SHP77 treated with DMSO at 0.1 percent for 48 hours (cell line): ENCODE measurements around the gene SHMT2.

Source experiments
- DNase-seq: peaks from one replicate; lab custom pipeline; 2025; lab: John Stamatoyannopoulos, UW

SHMT2 gene

DNA sequence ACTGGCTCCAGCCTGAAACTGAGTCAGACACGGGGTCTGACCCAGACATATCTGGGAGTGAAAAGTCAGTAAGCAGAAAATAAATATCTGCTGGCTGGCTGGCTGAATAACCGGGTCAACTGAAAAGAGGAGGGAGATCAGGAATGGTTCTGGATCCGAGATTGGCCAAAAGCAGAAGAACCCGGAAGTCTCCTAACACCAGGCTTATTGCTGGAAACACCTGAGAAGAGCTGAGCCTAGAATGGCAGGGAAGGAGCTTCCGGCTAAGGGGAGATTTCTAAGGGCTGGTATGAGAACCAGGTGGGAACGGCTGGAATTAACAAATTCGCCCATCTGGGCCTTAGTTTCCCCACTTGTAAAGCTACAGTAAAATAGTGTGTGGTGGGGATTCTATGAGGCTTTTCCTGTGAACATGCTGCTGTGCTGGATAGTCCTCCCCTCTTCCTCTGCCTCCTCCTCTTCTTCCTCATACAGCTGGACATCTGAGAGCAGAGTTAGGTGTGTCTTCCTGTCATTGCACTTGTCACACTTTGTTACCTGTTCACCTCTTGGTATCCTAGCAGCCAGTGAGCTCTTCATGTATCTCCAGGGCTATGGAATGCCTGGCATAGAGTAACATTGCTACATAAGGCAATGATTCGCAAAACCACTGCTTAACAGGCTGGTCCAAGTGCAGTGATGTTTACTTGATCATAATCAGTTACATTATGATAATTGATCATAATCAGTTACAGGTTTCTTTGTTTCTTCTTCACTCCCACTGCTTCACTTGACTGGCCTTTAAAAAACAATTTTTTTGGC, 2.0 kb upstream of the SHMT2 start:
- no peak for DNase-seq

DNA sequence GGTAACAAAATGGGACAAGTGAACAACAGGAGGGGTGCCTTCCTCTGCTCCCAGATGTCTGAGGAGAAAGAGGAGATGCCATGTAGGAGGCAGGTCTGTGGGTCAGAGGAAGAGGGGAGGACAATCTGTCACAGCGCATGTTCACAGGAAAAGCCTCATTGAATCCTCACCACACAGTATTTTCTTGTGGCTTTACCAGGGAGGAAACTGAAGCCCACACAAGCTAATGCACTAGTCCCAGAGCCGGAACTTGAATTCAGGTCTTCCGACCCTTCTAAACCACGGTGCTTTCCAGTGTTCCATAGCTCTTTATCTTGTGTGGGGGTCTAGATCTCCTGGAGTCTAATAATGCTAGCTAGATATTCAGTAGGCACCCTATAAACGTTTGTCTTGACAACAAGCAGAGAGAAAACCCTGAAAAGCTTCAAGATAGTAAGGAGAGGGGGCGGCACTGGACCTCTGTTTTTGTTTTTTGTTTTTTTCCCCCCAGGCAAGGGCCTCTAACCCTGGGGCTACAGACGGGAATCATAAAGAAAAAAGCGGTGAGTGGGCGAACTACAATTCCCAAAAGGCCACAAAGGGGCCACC, 371 bp upstream of the SHMT2 start:
- peak; percentile 9 for DNase-seq

DNA sequence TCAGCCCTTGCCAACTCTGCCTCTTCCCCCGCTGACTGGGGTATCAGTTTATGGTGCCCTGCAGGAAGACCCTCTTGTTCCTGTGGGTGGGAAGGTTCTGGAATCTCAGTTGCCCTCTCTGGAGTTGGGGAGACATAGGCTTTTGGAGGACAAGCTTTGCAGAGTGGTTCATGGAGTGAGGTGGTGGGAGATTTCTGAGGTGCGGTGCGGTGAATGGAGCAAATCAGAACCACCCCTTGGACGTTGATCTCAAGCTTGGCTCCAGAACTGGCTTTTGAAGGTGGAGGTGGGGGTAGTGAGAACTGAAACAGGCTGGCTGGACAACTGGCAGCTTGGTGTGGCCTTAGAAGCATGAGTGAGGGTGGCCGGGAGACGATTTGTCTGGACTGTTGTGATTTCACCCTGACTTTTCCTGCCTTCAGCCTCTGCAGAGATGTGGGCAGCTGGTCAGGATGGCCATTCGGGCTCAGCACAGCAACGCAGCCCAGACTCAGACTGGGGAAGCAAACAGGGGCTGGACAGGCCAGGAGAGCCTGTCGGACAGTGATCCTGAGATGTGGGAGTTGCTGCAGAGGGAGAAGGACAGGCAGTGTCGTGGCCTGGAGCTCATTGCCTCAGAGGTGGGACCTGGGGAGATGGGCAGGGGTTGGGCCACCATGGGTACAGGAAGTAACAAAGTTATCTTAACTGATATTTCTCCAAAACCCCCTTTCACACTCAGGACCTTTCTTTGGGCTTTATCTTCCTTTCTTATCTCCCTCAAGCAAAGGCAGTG, 1.1 kb downstream of the SHMT2 start:
- no peak for DNase-seq

DNA sequence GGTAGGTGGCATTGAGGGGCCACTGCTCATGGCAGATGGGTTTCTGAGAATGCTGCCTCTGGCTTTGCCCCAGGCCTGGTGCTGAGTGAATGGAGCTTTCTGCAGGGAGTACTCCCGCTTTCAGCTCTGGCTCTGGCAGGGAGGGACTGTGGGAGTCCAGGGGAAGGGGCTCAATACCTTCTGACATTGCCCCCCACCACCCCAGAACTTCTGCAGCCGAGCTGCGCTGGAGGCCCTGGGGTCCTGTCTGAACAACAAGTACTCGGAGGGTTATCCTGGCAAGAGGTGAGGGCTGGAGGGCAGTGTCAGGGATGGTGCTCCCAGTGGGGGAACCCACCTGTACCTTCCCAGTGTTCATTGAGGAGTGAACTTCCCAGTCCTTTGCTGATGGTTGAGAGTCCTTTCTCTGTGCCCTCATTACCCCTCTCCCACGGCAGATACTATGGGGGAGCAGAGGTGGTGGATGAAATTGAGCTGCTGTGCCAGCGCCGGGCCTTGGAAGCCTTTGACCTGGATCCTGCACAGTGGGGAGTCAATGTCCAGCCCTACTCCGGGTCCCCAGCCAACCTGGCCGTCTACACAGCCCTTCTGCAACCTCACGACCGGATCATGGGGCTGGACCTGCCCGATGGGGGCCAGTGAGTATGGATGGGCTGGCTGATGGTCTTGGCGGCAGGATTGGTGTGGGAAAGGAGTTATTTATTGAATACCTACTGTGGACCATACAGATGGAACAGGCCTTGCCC, 1.9 kb downstream of the SHMT2 start:
- DNase-seq, result no peak

DNA sequence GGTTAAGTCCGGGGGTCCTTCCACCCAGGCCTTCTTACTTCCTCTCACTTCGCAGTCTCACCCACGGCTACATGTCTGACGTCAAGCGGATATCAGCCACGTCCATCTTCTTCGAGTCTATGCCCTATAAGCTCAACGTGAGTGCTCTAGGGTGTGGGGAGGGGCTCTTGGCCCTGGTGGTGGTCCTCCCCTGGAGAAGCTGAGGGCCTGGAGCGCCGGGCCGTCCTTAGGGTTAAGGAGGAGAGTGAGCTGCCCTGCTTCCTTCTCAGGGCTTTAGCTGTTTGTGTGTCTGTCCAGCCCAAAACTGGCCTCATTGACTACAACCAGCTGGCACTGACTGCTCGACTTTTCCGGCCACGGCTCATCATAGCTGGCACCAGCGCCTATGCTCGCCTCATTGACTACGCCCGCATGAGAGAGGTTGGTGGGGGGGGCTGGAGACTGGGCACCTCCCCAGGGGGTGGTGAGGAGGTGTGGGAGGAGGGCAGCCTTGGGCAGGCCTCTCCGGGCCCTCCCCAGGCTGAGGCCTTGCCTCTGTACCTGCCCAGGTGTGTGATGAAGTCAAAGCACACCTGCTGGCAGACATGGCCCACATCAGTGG, 2.7 kb downstream of the SHMT2 start:
- no peak for DNase-seq

DNA sequence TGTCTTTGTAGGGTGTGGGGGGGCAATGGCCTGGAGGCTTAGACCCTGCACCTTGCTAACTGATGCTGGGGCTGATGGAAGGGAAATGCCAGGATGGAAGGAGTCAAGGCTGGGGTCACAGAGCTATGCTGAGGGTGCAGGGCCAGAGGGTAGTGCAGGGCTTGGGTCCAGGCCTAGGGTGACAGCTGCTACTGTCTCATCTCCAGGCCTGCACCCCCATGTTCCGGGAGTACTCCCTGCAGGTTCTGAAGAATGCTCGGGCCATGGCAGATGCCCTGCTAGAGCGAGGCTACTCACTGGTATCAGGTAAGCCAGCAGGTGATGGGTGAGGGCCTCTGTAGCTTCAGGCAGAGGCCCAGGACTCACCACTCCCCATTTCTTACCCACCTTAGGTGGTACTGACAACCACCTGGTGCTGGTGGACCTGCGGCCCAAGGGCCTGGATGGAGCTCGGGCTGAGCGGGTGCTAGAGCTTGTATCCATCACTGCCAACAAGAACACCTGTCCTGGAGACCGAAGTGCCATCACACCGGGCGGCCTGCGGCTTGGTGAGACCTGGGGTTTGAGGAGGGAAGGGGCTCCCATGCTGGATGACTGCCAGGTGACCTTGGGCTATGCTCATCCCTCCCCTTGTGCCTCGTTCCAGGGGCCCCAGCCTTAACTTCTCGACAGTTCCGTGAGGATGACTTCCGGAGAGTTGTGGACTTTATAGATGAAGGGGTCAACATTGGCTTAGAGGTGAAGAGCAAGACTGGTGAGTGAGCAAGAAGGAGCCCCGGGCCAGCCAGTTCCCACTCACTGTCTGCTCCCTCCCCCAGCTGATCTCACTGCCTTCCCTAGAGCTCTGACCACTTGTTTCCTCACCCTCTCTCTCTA, 4.1 kb downstream of the SHMT2 start:
- no peak for DNase-seq

DNA sequence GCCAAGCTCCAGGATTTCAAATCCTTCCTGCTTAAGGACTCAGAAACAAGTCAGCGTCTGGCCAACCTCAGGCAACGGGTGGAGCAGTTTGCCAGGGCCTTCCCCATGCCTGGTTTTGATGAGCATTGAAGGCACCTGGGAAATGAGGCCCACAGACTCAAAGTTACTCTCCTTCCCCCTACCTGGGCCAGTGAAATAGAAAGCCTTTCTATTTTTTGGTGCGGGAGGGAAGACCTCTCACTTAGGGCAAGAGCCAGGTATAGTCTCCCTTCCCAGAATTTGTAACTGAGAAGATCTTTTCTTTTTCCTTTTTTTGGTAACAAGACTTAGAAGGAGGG, 4.7 kb downstream of the SHMT2 start:
- no peak for DNase-seq

DNA sequence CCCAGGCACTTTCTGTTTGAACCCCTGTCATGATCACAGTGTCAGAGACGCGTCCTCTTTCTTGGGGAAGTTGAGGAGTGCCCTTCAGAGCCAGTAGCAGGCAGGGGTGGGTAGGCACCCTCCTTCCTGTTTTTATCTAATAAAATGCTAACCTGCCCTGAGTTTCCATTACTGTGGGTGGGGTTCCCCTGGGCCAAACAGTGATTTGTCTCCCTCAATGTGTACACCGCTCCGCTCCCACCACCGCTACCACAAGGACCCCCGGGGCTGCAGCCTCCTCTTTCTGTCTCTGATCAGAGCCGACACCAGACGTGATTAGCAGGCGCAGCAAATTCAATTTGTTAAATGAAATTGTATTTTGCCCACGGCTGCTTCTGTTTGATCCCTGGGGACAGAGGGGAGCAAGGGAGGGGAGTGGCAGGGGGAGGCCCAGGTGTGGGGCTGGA, 5.1 kb downstream of the SHMT2 start:
- DNase-seq, result no peak

DNA sequence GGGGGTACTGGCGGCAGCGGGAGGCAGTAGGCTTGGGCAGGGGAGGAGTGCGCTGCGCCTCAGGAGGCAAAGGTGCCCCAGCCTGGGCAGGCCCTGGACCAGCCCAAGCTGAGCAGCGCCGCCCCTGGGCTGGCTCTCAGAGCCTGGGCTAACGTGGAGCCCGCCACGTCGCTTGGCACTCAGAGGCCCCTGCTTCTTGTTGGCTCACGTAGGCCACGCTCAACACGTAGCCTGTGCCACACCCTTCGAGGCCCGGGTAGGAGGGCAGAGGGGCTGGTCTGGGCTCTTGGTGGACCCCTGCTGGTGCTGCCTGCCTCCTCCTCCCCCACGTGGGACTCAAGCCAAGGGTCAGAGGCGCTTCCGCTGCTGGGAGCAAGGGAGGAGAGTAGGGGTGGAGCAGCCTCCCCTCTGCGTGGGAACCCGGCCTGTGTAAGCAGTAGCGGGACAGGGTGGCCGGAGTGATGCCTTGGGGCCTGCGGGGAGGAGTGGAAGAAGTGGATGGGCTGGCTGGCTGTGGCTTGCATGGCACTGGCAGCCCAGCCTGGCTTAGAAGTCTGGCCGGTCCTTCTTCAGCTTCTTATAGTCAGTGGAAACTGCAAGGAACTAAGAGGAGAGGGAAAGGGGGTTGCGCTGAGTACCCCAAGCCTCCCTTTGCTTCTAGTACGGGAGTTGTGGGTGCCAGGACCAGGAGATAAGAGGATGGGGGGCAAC, 5.7 kb downstream of the SHMT2 start:
- no peak for DNase-seq

DNA sequence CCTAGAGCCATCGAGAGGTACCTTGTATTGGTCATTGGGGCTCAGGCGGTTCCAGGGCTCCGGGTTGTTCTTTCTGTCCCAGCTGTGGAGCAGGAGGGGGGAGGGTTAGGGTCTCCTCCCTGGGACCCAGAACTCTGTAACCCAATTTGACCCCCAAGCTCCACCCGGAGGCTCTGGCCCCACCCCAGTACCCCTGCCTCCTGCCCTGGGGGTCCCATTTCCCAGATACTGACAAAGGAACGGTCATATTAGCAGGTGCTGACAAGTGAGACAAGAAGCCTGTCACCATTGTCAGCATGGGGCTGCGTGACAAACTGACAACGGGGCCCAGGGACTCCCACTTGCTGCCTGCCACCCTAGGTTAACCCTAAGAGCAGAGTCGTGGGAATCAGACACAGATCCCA, 6.2 kb downstream of the SHMT2 start:
- no peak for DNase-seq

DNA sequence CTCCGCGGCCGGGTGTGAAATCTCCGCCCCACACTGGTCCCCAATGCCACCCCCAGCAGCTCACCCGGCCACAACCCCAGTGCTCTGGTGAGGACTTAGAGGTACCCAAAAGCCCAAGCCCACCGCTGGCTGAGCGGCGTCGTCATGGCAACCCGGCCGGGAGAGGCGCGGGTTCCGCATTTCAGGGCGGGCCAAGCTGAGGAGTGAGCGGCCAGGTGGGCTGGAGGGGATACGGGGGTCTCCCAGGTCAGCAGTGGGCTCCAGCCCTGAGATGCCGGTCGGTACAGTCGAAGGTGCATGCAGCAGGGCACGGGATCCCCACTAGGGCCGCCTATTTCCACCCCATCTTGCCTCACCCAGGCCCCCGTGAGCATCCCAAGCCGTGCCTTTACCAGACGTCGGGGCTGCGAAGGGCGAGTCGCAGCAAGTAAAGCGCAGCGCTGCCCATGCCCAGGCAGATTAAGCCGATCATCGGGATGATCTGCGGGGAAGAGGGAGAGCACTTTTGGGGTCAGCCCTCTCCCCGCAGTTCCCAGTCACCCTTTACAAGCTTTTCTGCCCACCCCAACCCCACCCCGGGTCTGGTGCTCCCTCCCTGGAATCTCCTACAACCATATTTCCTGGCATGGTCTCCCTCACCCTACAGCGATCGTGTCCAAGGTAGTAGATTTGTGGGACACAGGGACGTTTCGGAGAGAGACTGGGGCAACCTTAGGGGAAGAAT, 6.9 kb downstream of the SHMT2 start:
- no peak for DNase-seq

DNA sequence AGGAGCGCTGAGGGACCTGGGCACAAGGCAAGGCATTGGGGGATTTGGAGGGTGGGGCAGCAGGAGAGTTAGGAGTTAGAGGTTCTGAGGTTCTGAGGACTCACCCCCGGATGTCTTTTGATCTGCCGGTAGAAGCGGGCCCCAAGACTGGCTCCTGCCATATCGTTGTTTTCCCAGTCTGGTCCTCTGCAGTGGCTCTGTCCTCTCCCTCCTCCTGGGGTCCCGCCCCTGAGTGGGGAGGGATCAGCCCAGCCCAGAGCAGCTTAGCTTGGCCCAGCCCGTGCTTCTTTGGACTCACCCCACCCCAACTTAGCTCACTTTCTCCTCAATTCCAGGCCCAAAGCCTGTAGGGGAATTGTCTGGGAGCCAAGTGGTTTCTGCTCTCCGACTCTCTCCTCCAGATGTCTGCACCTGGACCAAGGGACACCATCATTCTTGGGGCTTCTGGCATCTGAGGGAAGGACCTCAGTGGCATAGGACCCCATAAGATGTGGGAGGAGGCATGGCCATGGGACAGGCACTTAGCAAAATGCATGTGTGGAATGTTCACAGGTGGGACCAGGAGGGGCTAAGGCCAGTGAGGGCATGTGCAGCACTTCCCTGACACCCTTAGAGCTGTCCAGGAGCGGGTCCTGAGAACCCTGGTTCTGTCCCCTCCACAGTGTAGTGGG, 7.5 kb downstream of the SHMT2 start:
- no peak for DNase-seq

DNA sequence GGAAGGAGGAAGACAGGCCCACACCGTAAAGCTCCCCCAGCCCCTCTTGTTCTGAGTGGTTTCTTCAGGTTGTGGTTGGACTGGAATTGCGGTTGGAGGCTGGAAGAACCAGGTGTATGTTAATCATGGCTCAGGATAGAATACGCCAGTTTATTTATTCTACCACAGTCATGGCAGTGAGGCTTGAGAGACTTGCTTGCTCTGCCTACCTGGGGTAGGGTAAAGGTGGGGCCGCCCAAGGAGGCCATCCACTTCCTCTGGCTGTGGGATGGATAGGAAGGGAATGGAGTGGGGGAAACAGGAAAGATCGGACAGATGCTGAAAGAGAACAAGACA, 8.1 kb downstream of the SHMT2 start:
- no peak for DNase-seq

DNA sequence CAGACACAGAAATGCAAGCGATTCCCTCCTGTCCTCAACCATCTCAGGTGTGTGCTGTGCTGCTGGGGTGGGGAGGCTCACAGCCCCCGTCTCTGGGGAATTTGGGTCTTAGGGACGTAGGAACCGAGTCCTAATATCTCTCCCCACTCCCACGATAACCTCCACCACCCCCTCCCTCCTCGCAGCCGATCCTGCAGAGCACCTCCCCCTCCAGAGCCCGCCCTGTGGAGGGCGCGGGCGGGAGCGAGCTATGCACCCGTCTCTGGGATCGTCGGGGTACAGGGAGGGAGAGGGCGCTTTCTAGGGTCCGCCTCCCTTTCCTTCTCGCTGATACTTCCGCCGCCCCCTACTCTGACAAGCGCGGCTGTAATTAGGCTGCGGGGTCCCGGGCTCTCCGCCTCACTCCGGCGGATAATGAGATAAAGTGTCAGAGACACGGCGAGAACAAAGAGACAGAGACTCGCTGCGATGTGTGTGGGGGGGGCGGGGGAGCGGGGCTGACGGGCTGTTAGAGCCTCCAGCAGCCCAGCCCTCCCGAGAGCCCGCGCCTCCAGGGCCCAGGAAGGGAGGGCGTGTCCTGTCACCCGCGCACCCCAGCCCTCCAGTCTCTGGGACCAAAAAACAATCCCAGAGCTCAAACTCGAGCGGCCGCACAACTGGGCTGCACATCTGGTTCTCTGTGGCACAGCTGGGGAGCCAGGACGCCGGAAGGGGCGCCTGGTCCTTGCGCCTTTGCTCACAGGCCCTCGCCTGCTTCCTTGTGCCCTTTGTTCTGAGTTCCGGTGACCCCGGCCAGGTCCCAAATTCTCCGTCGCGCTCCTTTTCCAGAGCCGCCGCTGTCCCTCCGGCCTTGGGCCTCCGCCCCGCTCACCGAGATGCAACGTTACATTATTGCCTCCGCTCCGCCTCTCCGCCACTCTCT, 8.7 kb downstream of the SHMT2 start:
- DNase-seq, result no peak

DNA sequence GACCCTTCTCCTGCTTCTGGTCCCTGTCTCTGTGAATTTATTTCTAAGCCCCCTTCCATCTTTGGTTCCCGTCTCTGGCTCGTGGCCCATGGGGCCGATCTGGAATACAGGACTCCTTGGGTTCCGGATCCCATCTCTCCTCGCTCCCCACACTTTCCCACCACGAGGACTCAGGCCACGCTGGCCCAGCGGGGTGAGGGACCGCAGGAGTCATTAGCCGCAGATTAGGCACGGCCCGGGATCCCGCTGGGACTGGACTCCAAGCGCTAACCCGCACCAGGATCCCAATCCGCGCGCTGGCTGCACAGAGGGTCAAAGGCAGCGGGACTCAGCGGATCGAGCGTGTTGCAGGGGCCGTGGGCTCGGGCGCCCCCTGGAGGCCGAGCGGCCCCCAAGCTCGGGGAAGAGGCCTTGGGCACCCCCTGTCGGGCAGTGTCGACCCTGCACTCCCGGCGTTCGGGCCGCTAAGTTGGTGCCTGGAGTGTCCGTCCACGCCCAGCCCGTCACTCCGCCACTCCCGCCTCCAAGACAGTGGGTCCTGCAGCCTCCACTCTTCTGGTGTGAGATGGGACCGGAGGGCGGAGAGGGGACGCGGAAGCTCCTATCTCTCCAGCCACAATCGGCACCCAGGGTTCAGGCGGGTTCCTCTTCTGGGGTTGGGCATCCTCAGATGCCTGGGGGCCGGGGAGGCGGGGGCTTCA, 9.5 kb downstream of the SHMT2 start:
- peak; percentile 75 for DNase-seq

DNA sequence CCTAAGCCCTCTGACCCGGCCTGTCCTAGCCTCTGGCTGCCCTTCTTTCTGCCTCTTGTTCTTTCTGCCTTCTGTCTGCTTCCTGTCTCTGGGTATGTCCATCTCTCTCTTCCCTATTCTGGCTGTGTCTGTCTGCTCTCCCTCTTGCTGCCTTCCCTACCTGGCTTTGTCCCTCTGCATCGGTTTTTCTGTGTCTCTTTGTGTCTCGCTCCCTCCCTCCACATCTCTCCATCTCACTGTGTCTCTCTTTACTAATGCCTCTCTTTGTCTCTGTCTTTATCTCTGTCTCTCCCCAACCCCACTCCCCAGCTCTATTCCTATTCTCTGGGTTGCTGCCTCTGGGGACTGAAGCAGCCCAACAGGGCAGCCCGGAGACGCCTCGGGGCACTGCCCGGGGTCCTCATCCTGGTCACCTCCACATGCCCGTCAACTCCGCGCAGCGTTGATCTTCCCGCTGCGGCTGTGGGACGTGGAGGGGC, 10.1 kb downstream of the SHMT2 start:
- no peak for DNase-seq
